ENCODE measurements around the gene STAB1.
A peak's percentile ranks its signal among the peaks of the same experiment; 100 is the strongest.

STAB1 gene

GRCh38 chr3:52509753-52510328 lies 14.7 kb downstream of the STAB1 start:
- no peak for DNase-seq

- no peak for DNase-seq
Measured at GRCh38 chr3:52511509-52511908, 16.4 kb downstream of the STAB1 start.

GRCh38 chr3:52512105-52512504 lies 17.0 kb downstream of the STAB1 start:
- no peak for DNase-seq

GRCh38 chr3:52512727-52513126 lies 17.6 kb downstream of the STAB1 start:
- no peak for DNase-seq

- no peak for DNase-seq
Measured at GRCh38 chr3:52513281-52513680, 18.1 kb downstream of the STAB1 start.

- no peak for DNase-seq
Measured at GRCh38 chr3:52514576-52514975, 19.4 kb downstream of the STAB1 start.

- DNase-seq = no peak
Measured at GRCh38 chr3:52515192-52515591, 20.1 kb downstream of the STAB1 start.

GRCh38 chr3:52516509-52517195 lies 21.5 kb downstream of the STAB1 start:
- no peak for DNase-seq

GRCh38 chr3:52517796-52518722 lies 22.9 kb downstream of the STAB1 start:
- no peak for DNase-seq

GRCh38 chr3:52518723-52519444 lies 23.7 kb downstream of the STAB1 start:
- DNase-seq = peak in 2 of 4 experiments; percentile 44 to 46

- DNase-seq = no peak
Measured at GRCh38 chr3:52519445-52520140, 24.5 kb downstream of the STAB1 start.

GRCh38 chr3:52520141-52520667 lies 25.1 kb downstream of the STAB1 start:
- DNase-seq = no peak

GRCh38 chr3:52520716-52521487 lies 25.8 kb downstream of the STAB1 start:
- no peak for DNase-seq

- DNase-seq = no peak
Measured at GRCh38 chr3:52521488-52521824, 26.3 kb downstream of the STAB1 start.

GRCh38 chr3:52521881-52522650 lies 26.9 kb downstream of the STAB1 start:
- no peak for DNase-seq

GRCh38 chr3:52522651-52523251 lies 27.6 kb downstream of the STAB1 start:
- DNase-seq = no peak

GRCh38 chr3:52523386-52524257 lies 28.5 kb downstream of the STAB1 start:
- DNase-seq = peak in 2 of 4 experiments; percentile 6 to 24

GRCh38 chr3:52524258-52524751 lies 29.2 kb downstream of the STAB1 start:
- DNase-seq = peak in 2 of 4 experiments; percentile 31 to 34

Data from suppressor macrophage (primary cell).